HG02763 (cell line): ENCODE results near the gene ZNF136.
A peak's percentile ranks its signal among the peaks of the same experiment; 100 is the strongest.

Experiments
- ATAC-seq: cut with Tn5 transposase; IDR thresholded peaks from one replicate; pipeline ENCODE4 v1.9.1; 2021; ENCODE audit warnings: mild to moderate bottlenecking, moderate library complexity; ENCODE audit not compliant: unreplicated experiment

Gene ZNF136

GRCh38 chr19:12162882-12163806 is at the start of gene ZNF136:
Gene ZNF136, plus strand, starts transcription at chr19:12163096. Its CDS starts 108 bp downstream, at chr19:12163204.
- ATAC-seq, result peak; percentile 90

- ATAC-seq, result no peak
Observed at GRCh38 chr19:12113121-12113520, 49.8 kb upstream of the ZNF136 start.

- no peak for ATAC-seq
Observed at GRCh38 chr19:12117201-12117970, 45.5 kb upstream of the ZNF136 start.

DNA sequence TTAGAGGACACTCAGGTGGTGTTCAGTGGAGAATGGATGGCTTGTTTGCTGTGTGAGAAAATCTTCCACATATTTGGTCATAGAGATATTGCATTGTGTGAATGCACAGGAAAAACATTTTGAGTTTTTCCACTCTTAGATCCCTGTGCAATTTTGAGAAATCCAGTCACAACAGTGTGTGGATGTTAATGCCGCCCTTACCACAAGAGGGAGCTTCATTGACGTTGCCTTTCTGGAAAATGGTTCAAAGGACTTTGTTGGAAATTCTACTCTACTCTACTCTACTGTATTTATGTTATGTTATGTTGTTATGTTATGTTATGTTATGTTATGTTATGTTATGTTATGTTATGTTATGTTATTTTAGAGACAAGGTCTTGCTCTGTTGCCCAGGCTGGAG is 36.2 kb upstream of the ZNF136 start:
- ATAC-seq, result no peak

- ATAC-seq, result no peak
Observed at GRCh38 chr19:12133069-12133468, 29.8 kb upstream of the ZNF136 start.

DNA sequence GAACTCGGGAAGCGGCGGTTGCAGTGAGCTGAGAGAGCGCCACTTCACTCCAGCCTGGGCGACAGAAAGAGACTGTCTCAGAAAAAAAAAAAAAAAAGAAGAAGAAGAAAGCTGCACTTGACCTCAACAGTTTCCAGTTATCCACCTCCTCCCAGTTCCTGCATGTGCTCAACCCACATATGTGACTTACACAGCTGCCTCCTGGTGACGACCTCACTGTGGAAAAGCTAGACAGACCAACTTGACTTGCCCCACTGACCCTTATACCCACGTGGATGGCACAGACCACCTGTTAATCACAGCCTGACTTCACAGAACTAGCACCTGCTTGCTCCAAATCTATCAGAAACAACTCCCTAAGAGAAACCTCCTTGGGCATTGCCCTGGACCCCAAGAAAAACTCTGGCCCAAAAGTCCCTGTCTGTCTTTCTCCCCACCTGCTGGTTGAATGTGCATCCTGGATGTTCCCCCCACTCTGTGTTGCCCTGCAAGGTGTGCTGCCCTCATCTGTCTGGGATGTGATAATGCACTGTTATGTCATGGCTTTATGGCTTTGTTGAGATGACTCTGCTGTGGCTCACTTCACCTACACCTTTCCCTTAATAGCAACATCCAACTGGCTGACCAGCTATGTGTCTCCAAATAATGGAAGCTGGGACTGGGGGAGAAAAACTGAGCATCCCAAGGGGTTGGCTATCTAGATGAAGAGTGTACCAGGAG is 25.5 kb upstream of the ZNF136 start:
- ATAC-seq, result no peak

DNA sequence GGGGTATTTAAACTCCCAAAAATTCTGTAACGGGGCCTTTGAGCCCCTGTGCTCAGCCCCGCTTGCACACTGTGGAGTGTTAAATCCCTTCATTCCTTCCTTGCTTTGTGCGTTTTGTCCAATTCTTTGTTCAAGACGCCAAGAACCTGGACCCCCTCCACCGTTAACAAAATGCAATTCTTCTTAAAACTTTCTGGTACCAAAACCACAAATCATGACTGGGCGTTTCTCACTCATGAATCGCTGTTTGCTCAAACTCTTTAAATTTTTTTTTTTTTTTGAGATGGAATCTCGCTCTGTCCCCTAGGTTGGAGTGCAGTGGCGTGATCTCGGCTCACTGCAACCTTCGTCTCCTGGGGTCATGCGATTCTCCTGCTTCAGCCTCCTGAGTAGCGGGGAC is 23.6 kb upstream of the ZNF136 start:
- ATAC-seq, result no peak

GRCh38 chr19:12139885-12140544 is 22.9 kb upstream of the ZNF136 start, which contains the start of gene ZNF20:
Gene ZNF20, minus strand, starts transcription at chr19:12140350. Its CDS starts 168 bp downstream, at chr19:12140182.
- peak; percentile 87 for ATAC-seq

- ATAC-seq, result peak; percentile 47
Observed at GRCh38 chr19:12140545-12141404, 22.1 kb upstream of the ZNF136 start.

DNA sequence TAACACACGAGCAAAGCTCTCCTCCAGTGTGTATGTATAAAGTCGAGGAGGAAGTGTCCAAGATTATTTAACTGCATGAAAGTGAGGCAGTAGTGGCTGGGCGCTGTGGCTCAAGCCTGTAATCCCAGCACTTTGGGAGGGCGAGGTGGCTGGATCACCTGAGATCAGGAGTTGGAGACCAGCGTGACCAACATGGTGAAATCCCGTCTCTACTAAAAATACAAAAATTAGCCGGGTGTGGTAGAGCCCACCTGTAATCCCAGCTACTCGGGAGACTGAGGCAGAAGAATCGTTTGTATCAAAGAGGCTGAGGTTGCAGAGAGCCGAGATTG is 21.5 kb upstream of the ZNF136 start:
- ATAC-seq, result no peak

DNA sequence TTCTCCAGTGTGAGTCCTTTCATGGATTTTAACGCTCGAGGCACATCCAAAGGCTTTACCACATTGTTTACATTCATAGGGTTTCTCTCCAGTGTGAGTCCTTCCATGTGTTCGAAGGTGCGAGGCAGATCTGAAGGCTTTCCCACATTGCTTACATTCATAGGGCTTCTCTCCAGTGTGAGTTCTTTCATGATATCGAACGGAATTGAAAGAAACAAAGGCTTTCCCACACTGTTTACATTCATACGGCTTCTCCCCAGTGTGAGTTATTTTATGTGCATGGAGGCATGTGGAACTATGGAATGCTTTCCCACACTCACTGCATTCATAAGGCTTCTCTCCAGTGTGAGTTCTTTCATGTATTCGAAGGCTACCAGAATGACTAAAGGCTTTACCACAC is 17.5 kb upstream of the ZNF136 start:
- no peak for ATAC-seq

DNA sequence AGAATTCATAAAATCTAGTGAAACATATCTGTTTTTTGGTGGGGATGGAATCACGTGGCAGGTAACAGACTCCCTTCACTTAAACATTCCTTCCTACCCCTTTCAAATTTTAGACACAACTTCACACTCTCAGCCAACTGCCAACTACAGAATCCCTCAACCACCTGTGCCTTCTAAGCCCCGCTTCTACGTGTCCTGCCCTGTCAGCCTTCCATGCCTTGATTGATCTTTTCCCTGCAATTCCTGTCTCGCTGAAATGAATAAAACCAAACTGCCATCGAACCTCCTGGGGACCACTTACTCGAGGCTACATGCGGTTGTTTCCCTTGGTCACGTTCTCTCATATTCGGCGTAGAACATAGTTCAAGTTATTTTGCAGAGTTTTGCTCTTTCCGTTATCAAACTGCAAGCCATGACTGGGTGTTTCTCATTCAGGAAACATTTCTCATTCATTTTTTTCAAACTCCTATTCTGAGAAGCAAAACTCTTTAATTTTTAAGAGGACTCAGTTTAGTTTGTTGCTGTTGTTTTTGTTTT is 7.5 kb upstream of the ZNF136 start:
- no peak for ATAC-seq

GRCh38 chr19:12156223-12157058 is 6.5 kb upstream of the ZNF136 start, which contains the start of gene ZNF625:
Gene ZNF625, minus strand, starts transcription at chr19:12156734. Its CDS starts 176 bp downstream, at chr19:12156558.
- ATAC-seq, result peak; percentile 66

GRCh38 chr19:12159773-12160414 is 3.0 kb upstream of the ZNF136 start:
- no peak for ATAC-seq

GRCh38 chr19:12162513-12162881 is 399 bp upstream of the ZNF136 start:
- no peak for ATAC-seq

DNA sequence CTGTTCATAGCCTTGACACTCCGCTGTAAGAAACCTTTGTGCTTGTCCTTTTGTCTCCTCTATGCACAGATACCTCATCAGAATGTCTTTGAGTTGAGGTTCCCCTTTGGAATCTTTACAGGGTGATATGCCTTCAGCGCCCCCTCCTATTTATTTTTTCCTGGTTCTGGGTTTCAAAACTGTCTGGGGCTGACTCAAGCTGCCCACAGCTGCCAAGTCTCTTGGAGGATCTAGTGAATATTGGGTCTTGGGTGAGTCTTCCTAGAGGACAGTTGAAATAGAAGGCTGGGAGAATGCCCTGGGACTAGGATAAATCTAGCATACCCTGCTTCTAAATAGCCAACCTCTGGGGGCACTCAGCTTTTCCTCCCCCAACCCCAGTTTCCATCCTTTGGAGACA is 930 bp downstream of the ZNF136 start:
- ATAC-seq, result no peak

DNA sequence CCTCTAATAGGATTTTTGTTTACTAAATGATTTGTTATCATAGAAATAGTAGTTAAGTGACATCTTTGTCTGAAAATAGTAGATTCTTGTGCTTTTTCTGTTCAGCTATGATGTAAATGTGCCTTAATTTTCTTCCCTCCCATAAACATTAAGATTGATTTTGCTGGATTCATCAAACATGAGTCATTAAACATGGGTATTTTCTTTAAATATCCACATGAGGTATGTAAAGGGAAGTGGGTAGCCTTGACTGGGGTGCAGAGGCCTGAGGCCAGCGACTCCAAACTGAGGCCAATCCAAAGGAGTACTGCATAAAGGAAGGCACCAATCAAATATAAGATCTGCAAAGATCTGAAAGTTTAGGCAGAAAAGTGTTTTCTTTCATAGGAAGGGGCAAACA is 3.7 kb downstream of the ZNF136 start:
- no peak for ATAC-seq

GRCh38 chr19:12180377-12180776 is 17.5 kb downstream of the ZNF136 start:
- no peak for ATAC-seq
